NCI-H524 treated with DMSO at 0.1 percent for 48 hours (cell line): ENCODE measurements around the gene TFB1M.
"Not testable (repeated sequence)": the region's sequence is repeated elsewhere in the genome, so short reads cannot be mapped to it uniquely, and the experiment has no call there.

Experiments
- DNase-seq: peaks from one replicate; lab custom pipeline; 2025; lab: John Stamatoyannopoulos, UW

The TFB1M gene

DNA sequence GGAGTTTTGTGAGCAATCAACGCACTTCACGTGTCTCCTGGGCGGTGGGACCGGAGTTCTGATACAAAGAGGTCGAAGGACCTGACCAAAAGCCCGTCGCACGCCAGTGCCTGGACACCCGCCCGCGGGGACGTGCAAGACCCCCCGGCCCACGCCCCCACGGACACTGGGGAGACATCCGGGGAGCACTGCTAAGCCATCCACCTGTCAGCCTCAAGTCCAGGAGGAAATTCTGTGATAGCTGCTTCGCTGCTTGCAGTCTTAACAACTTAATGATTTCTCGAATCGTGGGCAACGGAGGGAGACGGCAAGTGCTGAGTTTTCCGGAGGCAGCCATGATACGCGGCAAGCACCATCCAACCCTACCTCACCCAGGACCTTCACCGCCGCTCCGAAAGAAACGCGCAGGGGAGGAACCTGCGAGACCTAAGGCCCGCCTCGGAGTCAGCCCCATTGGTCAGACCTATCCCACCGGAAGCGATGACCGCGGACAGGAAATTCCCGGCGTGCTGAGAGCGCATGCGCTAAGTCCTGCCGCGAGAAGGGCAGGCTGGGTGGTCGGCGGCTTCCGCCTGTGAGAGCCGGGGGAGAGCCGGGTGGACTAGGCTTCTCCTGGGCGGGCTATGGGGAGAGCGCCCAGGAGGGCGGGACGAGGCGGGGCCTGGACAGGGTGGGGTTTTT is at the start of gene TFB1M:
Gene TFB1M (minus strand): TSS at position 393 of the 681 bp plus-strand sequence. CDS start 56 bp downstream, at position 337.
- peak; percentile 96 for DNase-seq

DNA sequence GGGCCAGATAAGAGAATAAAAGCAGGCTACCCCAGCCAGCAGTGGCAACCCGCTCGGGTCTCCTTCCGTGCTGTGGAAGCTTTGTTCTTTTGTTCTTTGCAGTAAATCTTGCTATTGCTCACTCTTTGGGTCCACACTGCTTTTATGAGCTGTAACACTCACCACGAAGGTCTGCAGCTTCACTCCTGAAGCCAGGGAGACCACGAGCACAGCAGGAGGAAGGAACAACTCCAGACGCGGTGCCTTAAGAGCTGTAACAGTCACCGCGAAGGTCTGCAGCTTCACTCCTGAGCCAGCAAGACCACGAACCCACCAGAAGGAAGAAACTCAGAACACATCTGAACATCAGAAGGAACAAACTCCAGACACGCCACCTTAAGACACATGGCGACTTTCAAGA is 49.7 kb upstream of the TFB1M start:
- DNase-seq: not testable (repeated sequence)

DNA sequence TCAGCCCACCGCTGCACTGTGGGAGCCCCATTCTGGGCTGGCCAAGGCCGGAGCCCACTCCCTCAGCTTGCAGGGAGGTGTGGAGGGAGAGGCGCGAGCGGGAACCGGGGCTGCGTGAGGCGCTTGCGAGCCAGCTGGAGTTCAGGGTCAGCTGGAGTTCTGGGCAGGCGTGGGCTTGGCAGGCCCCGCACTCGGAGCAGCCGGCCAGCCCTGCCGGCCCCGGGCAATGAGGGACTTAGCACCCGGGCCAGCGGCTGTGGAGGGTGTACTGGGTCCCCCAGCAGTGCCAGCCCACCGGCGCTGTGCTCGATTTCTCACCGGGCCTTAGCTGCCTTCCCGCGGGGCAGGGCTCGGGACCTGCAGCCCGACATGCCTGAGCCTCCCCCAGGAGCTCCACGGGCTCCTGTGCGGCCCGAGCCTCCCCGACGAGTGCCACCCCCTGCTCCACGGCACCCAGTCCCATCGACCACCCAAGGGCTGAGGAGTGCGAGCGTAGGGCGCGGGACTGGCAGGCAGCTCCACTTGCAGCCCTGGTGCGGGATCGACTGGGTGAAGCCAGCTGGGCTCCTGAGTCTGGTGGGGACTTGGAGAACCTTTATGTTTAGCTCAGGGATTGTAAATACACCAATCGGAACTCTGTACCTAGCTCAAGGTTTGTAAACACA is 48.8 kb upstream of the TFB1M start:
- not testable (repeated sequence) for DNase-seq

DNA sequence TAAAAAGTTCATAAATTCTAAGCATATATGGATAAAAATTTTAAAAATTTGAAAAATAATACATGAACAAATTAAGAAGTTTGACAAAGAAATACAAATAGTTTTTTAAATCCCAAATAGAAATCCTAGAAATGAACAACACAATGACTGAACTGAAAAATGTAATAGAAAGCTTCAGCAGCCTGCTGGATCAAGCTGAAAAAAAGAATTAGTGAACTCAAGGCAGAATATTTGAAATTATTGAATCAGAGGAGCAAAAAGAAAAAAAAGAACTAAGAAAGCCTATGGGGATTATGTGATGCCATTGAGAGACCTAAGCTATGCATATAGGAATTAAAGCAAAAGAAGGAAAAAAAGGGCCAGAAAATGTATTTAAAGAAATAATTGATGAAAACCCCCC is 39.9 kb upstream of the TFB1M start:
- no peak for DNase-seq

DNA sequence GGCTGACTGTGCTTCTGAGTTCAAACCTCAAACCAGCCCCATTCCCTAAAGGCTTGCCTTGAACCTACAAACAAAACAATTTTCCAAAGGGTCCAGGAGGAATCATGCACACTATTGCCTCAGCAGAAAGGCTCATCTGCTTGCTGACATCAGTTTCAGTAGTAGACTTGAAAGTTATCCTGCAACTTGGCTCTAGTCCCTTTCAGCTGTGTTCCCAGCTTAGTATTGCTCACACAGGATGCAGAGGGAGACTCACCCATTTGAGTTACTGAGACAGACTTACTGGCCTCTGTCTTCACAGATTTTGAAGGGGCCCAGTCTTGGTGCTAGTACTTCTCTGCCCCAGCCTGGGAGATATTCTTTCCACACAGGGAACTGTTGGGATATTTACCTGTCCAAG is 38.5 kb upstream of the TFB1M start:
- no peak for DNase-seq

DNA sequence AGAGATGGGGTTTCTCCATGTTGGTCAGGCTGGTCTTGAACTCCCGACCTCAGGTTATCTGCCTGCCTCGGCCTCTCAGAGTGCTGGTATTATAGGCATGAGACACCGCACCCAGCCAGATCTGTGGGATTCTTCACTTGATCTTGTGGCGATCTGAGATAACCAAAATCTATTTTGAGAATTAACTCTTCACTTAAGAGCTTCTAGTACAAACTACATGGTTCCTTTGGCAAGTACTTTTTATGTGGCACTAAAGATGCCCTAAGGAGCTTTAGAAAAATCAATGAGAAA is 37.8 kb upstream of the TFB1M start:
- no peak for DNase-seq

DNA sequence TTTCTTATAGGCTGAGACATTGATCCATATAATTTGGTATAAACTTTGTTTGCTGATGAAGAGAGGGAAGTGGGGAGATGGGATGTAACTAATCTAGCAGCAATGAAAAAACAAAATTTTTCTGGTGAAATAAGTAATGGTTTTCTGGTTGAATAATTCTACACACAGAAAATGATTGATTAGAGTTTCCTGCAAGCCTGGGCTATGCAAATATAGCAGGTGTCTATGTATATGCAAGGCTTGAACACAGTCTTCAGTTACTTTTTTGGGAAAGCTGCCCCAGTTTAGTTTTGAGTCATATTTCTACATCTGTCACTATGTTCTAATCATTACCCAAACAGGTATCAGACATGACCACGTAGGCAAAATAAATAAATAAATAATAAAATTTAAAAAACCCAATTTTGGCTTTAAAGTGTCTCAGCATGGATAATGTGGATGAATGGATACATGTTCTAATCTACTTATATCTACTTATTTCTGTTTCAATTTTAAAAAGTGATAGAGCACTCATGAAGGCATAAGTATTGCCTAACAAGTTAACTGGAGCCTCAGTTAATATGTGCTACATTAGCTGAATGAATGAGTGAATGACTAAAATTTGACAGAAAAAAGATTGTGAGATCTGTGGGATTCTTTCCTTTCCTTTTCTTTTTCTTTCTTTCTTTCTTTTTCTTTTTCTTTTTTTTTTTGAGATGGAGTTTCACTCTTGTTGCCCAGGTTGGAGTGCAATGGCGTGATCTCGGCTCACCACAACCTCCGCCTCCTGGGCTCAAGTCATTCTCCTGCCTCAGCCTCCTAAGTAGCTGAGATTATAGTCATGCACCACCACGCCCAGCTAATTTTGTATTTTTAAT is 37.2 kb upstream of the TFB1M start:
- DNase-seq: no peak

DNA sequence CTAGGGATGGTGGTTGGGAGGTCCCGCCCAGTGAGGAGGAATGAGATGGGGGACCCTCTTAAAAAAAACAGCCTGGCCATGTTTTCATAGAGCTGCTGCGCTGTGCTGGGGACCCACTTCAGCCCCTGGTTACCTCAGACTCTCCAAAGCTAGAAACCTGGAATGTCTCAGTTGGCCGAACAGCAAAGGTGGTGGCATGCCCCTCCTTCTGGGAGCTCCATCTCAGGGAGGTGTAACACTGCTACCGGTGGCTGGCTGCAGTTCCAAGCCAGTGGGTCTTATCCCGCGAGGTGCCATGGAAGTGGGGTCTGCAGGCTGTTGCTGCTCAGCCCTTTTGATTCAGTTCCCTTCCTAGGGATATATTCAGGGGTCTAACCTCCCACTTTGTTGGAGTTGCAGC is 35.7 kb upstream of the TFB1M start:
- no peak for DNase-seq

DNA sequence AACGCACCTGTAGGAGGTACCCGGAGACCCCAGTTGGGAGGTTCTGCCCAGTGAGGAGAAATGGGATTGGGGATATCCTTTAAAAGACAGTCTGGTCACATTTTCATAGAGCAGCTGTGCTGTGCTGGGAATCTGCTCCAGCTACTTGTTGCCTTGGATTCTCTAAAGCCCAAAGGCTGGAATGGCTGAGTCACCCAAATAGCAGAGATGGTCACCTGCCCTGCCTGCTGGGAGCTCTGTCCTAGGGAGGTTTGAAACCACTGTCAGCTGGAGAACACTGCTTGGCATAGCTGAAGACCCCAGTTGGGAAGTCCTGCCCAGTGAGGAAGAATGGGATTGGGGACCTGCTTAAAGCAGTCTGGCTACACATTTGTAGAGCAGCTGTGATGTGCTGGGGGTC is 34.8 kb upstream of the TFB1M start:
- DNase-seq: no peak

DNA sequence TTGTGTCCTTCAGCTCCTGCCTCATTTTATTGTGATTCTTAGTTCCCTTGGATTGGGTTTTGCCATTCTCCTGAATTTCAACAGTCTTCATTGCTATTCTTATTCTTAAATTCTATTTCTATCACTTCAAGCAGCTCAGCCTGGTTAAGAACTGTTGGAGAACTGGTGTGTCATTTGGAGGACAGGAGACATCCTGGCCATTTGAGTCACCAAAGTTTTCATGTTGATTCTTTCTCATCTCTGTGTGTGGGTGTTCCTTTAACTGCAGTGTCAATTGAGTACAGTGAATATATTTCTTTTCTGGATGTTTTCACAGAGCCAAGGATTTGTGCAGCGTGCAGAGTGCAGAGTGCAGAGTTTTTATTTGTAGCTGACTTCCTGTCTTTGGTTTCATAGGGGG is 33.5 kb upstream of the TFB1M start:
- DNase-seq: no peak

DNA sequence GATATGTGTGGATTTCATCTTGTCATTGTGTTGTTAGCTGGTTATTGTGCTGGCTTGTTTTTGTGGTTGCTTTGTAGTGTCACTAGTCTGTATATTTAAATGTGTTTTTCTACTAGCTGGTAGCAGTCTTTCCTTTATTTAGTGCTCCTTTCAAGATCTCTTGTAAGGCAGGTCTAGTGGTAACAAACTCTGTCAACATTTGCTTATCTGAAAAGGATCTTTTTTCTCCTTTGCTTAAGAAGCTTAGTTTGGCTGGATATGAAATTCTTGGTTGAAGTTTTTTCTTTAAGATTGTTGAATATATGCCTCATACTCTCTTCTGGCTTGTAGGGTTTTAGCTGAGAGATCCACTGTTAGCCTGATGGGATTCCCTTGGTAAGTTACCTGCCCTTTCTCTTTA is 32.7 kb upstream of the TFB1M start:
- DNase-seq: no peak

DNA sequence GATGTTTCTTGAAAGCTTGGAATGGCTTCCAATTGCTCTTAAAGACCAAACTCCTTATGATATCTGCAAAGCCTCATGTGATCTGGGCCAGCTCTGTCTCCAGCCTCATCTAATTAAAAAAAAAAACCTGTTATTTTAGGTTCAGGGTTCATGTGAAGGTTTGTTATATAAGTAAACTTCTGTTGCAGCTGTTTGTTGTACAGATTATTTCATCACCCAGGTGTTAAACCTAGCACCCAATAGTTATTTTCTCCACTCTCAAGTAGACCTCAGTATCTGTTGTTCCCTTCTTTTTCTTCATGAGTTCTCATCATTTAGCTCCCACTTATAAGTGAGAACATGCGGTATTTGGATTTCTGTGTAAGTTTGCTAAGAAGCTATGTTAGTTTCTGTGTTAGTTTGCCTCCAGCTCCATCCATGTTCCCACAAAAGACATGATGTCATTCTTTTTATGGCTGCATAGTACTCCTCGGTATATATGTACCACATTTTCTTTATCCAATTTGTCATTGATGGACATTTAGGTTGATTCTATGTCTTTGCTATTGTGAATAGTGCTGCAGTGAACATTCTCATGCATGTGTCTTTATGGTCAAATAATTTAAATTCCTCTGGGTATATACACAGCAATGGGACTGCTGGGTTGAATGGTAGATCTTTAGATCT is 30.2 kb upstream of the TFB1M start:
- no peak for DNase-seq

DNA sequence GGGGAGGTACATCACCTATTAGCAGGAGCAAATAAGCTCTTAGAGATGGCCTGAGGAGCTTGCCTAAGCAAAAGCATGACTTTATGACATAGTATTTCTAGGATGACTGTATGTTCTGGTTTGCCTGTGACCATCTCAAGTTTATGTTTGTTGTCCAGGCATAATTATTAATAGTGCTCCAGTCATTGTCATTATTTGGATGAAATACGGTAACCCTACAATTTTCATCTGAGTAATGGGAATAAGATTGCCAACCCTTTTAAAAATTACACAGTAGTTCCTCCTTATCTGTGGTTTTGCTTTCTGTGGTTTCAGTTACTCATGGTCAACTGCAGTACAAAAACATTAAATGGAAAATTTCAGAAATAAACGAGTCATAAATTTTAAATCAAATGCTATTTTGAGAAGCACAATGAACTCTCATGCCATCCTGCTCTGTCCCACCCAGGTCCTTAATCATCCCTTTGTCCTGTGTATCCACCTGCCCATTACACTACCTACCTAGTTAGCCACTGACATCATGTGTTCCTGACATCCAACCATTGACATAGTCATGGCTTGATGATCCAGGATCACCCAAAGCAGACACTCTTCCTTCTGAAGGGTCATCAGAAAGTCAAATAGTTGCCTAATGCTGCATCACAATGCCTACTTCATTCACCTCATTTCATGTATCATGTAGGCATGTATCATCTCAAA is 27.0 kb upstream of the TFB1M start:
- DNase-seq: no peak

DNA sequence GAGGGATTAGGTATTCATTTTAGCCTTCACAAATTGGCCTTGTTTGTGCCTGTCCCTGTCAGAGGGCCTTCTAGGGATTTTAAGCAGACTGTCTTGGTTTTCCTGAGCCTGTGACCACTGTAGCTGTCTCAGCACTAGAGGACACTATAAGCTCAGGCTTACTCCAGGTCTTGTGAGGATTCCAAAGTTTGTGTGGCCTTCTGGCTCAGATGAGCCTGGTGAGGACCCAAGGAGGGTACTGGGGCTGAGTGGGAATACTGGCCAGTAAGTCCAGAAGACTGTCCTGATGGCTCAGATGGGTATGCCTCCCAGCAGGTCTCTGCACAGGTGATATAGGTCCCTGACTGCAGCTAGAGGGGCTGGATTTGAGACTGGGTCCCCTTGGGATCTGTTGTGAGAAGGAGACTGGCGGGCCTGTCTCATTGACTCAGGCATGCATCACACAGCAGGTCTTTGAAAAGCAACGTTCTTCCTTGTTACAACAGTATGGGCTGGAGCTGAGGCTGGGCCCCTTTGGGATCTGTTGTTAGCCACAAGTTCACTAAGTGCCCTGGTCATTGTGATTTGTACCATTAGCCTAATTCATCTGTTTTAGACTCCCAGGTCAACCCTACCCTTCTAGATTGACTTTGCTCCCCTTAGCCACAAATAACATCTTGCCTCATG is 26.3 kb upstream of the TFB1M start:
- DNase-seq: no peak

DNA sequence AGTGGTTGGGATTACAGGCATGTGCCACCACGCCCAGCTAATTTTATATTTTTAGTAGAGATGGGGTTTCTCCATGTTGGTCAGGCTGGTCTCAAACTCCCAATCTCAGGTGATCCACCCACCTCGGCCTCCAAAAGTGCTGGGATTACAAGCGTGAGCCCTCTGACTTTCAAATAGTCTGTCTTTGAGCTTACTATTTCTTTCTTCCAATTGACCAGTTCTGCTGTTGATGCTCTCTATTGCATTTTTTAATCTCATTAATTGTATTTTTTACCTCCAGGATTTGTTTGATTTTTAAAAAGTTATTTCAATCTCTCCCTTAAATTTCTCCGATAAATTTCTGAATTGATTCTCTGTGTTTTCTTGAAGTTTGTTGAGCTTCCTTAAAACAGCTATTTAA is 25.6 kb upstream of the TFB1M start:
- not testable (repeated sequence) for DNase-seq

DNA sequence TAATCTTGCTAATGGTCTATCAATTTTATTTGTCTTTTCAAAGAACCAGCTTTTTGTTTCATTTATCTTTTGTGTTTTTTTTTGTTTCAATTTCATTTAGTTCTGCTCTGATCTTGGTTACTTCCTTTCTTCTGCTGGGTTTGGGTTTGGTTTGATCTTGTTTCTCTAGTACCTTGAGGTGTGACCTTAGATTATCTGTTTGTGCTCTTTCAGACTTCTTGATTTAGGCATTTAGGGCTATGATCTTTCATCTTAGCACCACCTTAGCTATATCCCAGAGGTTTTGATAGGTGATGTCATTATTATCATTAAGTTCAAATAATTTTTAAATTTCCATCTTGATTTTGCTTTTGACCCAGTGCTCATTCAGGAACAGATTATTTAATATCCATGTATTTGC is 24.0 kb upstream of the TFB1M start:
- DNase-seq: not testable (repeated sequence)

DNA sequence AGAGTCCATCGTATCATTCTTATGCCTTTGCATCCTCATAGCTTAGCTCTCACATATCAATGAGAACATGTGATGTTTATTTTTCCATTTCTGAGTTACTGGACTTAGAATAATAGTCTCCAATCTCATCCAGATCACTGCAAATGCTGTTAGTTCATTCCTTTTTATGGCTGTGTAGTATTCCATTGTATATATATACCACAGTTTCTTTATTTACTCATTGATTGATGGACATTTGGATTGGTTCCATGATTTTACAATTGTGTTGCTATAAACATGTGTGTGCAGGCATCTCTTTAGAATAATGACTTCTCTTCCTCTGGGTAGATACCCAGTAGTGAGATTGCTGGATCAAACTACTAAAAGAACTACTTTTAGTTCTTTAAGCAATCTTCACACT is 21.0 kb upstream of the TFB1M start:
- no peak for DNase-seq

DNA sequence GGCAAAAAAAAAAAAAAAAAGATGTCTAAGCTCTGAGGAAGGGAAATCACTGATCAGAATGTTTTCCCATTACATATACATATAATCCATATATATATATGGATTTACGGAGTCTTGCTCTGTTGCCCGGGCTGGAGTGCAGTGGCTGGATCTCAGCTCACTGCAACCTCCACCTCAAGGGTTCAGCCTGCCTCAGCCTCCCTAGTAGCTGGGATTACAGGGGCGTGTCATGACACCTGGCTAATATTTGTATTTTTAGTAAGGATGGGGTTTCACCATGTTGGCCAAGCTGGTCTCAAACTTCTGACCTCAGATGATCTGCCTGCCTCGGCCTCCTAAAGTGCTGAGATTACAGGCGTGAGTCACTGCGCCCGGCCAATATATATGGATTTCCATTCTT is 19.8 kb upstream of the TFB1M start:
- DNase-seq: not testable (repeated sequence)

DNA sequence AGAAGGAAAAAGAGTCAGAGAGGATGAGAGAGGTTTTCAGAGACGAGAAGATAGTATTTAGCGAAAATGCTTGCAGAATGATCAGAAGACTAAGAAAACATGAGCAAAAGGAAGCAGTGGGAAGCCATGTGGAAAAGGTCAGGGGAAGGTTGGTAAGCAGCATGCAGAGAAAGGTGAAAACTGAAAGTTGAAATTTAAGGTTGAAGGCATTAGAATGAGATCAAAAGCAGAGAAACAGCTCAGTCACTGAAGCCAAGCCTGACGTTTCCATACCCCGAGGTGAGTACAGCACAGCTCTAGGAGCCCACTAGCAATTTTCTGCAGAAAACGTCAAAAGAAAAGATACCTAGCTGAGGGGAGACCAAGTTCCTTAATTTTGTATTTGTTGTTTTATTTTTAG is 19.1 kb upstream of the TFB1M start:
- no peak for DNase-seq

DNA sequence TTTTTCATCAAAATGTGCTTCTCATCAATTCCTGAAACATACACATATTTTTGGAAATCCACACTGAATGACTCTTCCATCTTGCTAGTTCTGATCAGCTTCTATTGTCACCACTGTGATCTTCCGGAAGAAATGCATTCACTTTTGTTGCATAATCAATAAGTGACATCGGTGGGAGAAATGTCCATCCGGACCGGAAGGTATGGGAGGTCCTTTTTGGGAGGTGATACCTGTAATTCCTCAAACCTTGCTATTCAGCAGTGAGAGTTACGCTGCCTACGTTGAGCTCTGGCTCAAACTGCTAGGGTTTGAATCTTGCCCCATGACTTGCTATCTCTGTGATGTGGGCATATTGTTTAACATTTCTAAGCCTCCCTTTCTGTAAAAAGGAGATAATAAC is 16.6 kb upstream of the TFB1M start:
- DNase-seq: no peak

DNA sequence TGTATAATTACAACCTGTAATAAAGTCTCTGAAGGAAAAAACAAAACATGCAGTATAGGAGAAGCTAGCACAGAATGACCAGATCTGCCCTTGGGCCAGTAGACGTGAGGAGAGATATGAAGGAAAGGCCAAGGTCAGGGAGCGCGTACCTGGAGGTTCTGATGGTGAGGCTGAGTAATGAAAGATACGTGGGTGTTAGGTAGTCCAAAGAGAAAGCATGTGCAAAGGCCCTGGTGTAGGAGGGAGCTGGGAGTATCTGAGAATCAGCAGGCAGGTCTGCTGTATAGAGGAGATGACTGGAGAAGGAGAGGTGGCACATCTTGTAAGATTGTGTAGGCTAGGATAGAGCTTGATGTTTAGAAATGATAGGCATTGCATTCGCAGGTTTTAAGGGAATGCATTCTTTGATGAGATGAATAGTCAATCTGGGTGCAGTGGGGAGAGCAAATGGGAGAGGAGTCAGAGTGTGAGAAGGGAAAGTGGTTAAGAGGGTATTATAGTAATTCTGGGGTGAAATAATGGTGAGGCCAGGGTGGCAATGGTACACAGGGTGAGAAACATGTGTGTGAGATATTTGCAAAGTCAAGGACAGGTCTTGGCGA is 15.9 kb upstream of the TFB1M start:
- DNase-seq: no peak
